Breast epithelium (tissue), 4 donors: ENCODE data around the gene ARHGAP8. TPM values are rescaled to one million over a fixed set of nuclear protein-coding genes. Genes with fewer than 3 reads are reported as not detected.

Experiments
- DNase-seq, 2 donors: peaks; one replicate each; pipeline ENCODE4 v3.0.0-alpha.2; 2019; ENCODE audit warnings: low spot score in 2 of 2
- H3K27ac ChIP-seq, 2 donors: fragments of 200-600 bp; sonication (generic) in 1 of 2; one replicate each; pipeline ENCODE4 v1.5.1; 2016 to 2019; ENCODE audit warnings: mild to moderate bottlenecking in 1 of 2
- H3K27me3 ChIP-seq, 2 donors: fragments of 200-600 bp; sonication (generic) in 1 of 2; one replicate each; pipeline versions ENCODE4 v1.5.1 to v1.6.0; 2017 to 2019; ENCODE audit warnings: control low read depth in 1 of 2, mild to moderate bottlenecking in 1 of 2
- H3K36me3 ChIP-seq: fragments of 200-600 bp; one replicate; pipeline ENCODE4 v1.5.1; 2019
- H3K4me1 ChIP-seq, 2 donors: fragments of 200-600 bp; sonication (generic); one replicate each; pipeline ENCODE4 v1.5.1; 2016 to 2019; ENCODE audit warnings: control low read depth in 1 of 2
- H3K4me3 ChIP-seq, 3 donors: fragments of 200-600 bp; sonication (generic); 1 replicate in 2 of 3; 2 replicates in 1 of 3; pipeline ENCODE4 v1.5.1; 2016 to 2019; ENCODE audit warnings: mild to moderate bottlenecking in 3 of 3, moderate library complexity in 2 of 3
- H3K9me3 ChIP-seq, 2 donors: fragments of 200-600 bp; sonication (generic) in 1 of 2; one replicate each; pipeline ENCODE4 v1.5.1; 2016 to 2019; ENCODE audit warnings: control low read depth in 1 of 2
- POLR2A ChIP-seq: fragments of 450-650 bp; IDR thresholded peaks from one replicate; pipeline ENCODE4 v1.6.1; 2016; ENCODE audit warnings: antibody characterized with exemption, mild to moderate bottlenecking, moderate library complexity
- POLR2AphosphoS5 ChIP-seq, 3 donors: sonication (generic); formaldehyde crosslinking; IDR thresholded peaks; one replicate each; pipeline ENCODE4 v1.6.1; 2017; ENCODE audit warnings: antibody characterized with exemption in 3 of 3
- intact Hi-C: fragments of 100-400 bp; cut with DNase I; formaldehyde crosslinking; loops from one replicate; pipeline ENCODE4 v1.15.1; 2023; ENCODE audit warnings: low total_unique reads
- total RNA-seq, 3 donors: library from RNA; depleted of rRNA; stranded (reverse); fragments of >200 nt; gene quantifications; one replicate each; pipeline ENCODE4 v1.1.0, GENCODE V29; 2016
- TF ChIP-seq, protein P1 (sequence below), 3 donors: fragments of 450-650 bp; IDR thresholded peaks; one replicate each; pipeline ENCODE4 v1.5.1; 2016 to 2017; ENCODE audit warnings: antibody characterized with exemption in 3 of 3, mild to moderate bottlenecking in 3 of 3, moderate library complexity in 3 of 3

The ARHGAP8 gene
- total RNA-seq, 3 donors from 2014 or later: 9.8 to 39.4 (median 32.4) TPM

DNA sequence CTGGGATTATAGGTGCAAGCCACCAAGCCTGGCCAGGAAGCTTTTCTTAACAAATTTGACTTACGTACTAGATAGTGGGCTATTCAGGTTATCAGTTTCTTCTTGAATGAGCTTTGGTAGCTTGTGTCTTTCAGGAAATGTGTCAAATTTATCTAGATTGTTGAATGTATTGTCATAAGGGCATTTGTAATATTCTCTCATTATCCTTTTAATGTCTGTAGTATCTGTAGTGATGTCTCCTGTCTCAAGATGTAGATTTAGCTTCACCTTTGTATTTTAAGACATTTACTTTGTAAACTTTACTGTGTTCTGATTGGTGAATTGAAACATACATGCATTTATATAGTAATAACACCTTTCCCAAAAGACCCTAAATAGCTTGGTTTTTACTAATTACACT, 20.7 kb downstream of the ARHGAP8 start:
- Histone ChIP-seq H3K27ac (no peak overlapping the region), H3K36me3 (no peaks in the 10 kb centered on the region), H3K9me3 (peaks cover 3 to 14% of the 10 kb centered on the region in 2 donors), H3K4me3 (no peak overlapping the region), H3K4me1 (no peaks in the 10 kb centered on the region), H3K27me3 (no peaks in the 10 kb centered on the region)
- intact Hi-C loops: no loop called here
- DNase-seq: no peak
- TF ChIP-seq POLR2AphosphoS5 (IDR thresholded peaks at IDR 0.05): no peak

DNA sequence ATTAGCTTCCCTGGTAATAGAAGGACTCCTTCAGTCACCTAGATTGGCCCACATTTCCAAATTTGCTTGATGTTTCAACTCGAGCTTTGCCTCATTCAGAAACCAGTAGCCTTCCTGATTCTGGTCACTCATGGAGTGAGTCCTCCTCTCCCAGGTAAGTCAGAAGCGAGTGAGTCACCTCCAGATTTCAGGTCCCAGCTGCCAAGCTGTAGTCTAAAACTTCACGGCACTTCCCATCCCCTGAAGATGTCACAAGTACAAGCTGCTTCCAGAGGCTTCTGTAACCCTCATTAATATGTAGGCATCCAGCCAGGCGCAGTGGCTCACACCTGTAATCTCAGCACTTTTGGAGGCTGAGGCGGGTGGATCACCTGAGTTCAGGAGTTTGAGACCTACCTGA, 23.5 kb downstream of the ARHGAP8 start:
- no peak for TF ChIP-seq POLR2AphosphoS5 (IDR thresholded peaks at IDR 0.05)
- DNase-seq: no peak
- intact Hi-C loops: no loop called here

DNA sequence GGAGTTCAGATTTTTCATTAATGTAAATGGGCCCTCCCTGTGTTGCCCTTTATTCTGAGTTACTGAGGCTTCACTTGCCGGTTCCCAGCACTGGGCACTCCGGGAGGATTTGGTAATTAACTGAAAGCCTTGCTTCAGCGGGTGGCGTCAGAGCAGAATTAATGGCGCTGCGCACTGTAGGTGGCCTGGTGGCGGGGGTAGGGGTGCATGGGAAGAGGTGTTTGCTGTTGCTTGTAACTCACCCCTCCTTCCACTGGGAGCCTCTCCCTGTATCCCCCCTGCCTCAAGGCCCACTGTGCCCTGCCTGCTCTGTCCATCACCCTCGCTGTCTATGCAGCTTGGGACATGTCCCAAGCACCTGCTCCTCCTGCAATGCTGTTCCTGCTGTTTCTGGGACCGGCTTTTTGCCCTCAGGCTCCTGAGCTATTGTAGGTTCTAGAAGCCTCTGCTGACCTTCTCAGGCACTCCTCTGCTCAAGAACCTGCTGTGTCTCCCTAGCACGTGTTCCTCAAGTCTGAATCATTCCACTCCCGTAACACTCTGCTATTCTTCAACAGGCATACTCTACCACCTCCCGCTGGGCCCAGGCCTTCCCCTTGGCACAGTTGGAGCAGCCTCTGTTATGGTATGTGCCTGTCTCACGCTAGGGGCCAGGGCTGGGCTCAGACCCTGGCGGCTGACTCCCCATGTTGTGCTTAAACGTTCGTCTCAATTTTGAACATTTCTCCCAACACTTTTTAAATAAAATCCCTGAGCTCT, 24.4 kb downstream of the ARHGAP8 start:
- TF ChIP-seq POLR2A (no peak), POLR2AphosphoS5 (IDR thresholded peaks at IDR 0.05) (no peak)
- TF ChIP-seq, protein P1, sequence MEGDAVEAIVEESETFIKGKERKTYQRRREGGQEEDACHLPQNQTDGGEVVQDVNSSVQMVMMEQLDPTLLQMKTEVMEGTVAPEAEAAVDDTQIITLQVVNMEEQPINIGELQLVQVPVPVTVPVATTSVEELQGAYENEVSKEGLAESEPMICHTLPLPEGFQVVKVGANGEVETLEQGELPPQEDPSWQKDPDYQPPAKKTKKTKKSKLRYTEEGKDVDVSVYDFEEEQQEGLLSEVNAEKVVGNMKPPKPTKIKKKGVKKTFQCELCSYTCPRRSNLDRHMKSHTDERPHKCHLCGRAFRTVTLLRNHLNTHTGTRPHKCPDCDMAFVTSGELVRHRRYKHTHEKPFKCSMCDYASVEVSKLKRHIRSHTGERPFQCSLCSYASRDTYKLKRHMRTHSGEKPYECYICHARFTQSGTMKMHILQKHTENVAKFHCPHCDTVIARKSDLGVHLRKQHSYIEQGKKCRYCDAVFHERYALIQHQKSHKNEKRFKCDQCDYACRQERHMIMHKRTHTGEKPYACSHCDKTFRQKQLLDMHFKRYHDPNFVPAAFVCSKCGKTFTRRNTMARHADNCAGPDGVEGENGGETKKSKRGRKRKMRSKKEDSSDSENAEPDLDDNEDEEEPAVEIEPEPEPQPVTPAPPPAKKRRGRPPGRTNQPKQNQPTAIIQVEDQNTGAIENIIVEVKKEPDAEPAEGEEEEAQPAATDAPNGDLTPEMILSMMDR (IDR thresholded peaks at IDR 0.05): no peak
- Histone ChIP-seq H3K27ac (no peak overlapping the region), H3K9me3 (peaks cover 0 to 11% of the 10 kb centered on the region in 2 donors), H3K4me1 (no peaks in the 10 kb centered on the region), H3K4me3 (no peak overlapping the region), H3K27me3 (no peaks in the 10 kb centered on the region), H3K36me3 (no peaks in the 10 kb centered on the region)
- intact Hi-C loops: no loop called here
- DNase-seq: no peak

More for the DNA sequence above, 23.5 kb downstream of the ARHGAP8 start:
- Histone ChIP-seq H3K4me3 (no peak overlapping the region), H3K9me3 (peaks cover 0 to 11% of the 10 kb centered on the region in 2 donors), H3K27ac (no peak overlapping the region), H3K27me3 (no peaks in the 10 kb centered on the region), H3K36me3 (no peaks in the 10 kb centered on the region), H3K4me1 (no peaks in the 10 kb centered on the region)

DNA sequence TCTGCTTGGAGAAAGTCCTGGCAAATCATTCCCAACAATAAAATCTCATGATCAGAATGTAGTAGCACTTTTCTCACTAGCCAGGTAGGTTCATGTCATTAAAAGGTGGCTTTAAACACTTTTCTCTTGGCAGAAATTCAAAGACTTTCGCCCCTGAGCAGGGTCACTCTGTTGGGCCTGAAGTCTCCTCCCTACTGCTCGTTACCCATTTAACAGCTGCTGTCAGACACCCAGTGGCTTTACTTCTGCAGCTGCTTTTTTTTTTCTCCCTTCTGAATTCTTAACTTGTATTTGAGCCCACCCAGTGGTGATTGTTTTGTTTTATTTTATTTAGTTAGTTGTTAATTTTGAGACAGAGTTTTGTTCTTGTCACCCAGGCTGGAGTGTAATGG, 25.0 kb downstream of the ARHGAP8 start:
- no peak for DNase-seq

DNA sequence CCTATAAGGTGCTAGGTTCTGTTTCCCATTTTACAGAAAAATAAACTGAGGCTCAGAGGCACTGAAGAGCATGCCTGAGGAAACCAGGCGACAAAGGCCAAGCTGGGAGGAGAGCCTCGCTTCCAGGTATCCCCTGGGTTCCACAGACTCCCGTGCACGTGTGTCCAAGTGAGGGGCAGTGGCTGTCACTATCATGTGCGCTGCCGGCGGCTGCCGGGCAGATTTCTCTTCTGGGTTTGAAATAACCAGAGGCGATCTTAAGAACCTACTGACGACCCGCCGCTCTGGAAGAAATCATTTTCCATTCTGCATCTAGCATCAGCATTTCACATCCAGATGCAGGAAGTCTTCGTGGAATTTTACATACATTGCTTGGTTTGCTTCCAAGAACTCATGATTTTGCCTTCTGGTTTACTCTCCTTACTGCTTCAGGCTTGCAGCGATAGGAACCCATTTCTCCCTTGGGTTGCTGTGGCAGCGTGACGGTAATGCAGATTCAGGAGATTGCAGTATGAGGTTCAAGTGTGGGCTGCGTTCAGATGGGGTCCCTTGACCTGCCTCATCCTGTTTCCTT, 28.6 kb downstream of the ARHGAP8 start:
- Histone ChIP-seq H3K27me3 (no peaks in the 10 kb centered on the region), H3K36me3 (no peaks in the 10 kb centered on the region), H3K9me3 (no peaks in the 10 kb centered on the region), H3K4me1 (no peaks in the 10 kb centered on the region), H3K4me3 (no peak overlapping the region), H3K27ac (no peak overlapping the region)
- no peak for DNase-seq
- intact Hi-C loops: no loop called here
- TF ChIP-seq POLR2AphosphoS5 (IDR thresholded peaks at IDR 0.05): no peak
- TF ChIP-seq, protein P1 (IDR thresholded peaks at IDR 0.05): no peak
- TF ChIP-seq POLR2A: no peak

More for the DNA sequence above, 25.0 kb downstream of the ARHGAP8 start:
- Histone ChIP-seq H3K36me3 (no peaks in the 10 kb centered on the region), H3K27ac (no peak overlapping the region), H3K27me3 (no peaks in the 10 kb centered on the region), H3K4me3 (no peak overlapping the region), H3K9me3 (peaks cover 0 to 11% of the 10 kb centered on the region in 2 donors), H3K4me1 (no peaks in the 10 kb centered on the region)
- intact Hi-C loops: no loop called here
- TF ChIP-seq POLR2AphosphoS5 (IDR thresholded peaks at IDR 0.05) (no peak), POLR2A (no peak)
- TF ChIP-seq, protein P1 (IDR thresholded peaks at IDR 0.05): no peak

DNA sequence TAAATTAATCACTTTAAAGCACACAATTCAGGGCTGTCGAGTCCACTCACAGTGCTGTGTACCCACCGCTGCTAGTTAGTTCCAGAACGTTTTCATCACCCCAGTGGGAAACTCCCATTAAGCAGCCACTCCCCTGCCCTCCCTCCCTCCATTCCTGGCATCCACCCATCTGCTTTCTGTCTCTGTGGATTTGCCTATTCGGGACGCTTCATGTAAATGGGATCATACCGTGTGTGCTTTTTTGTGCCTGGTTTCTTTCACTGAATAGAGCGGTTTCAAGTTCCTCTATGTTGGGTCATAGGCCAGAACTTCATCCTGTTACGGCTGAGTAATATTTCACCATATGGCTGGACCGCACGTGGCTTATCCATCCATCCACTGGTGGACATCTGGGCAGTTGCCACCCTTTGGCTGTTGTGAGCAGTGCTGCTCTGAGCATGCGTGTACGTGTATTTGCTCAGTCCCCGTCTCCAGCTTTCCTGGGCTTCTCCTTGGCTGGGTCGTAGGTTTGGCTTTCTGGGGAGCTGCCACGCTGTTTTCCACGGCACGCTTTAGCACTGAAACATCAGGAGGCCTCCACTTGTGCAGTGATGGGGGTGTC, 30.1 kb downstream of the ARHGAP8 start:
- Histone ChIP-seq H3K27ac (no peak overlapping the region), H3K4me1 (no peaks in the 10 kb centered on the region), H3K36me3 (no peaks in the 10 kb centered on the region), H3K4me3 (no peak overlapping the region), H3K27me3 (no peaks in the 10 kb centered on the region), H3K9me3 (no peaks in the 10 kb centered on the region)
- DNase-seq: no peak
- intact Hi-C loops: no loop called here
- no peak for TF ChIP-seq POLR2AphosphoS5 (IDR thresholded peaks at IDR 0.05)
- TF ChIP-seq, protein P1 (IDR thresholded peaks at IDR 0.05): no peak
- no peak for TF ChIP-seq POLR2A
